Smooth muscle cell (in vitro differentiated cells): Measurements from ENCODE around the gene MYZAP. TPM values are rescaled to one million over a fixed set of nuclear protein-coding genes. Genes with fewer than 3 reads are reported as not detected.

Source experiments
- DNase-seq: peaks from one replicate; lab custom pipeline; 2025; ENCODE audit not compliant: unreplicated experiment; lab: John Stamatoyannopoulos, UW
- H2AFZ ChIP-seq: fragments of 200-600 bp; sonication (generic); 2 replicates; pipeline ENCODE4 v1.6.0; 2016; ENCODE audit warnings: antibody characterized with exemption, low read depth, mild to moderate bottlenecking
- H3F3A ChIP-seq: fragments of 200-600 bp; sonication (generic); 2 replicates; pipeline ENCODE4 v1.6.0; 2017; ENCODE audit warnings: antibody characterized with exemption, low read depth
- H3K27ac ChIP-seq: fragments of 200-600 bp; sonication (generic); 2 replicates; pipeline ENCODE4 v1.5.1; 2016; ENCODE audit warnings: low read depth, mild to moderate bottlenecking
- H3K27me3 ChIP-seq: fragments of 200-600 bp; sonication (generic); 2 replicates; pipeline ENCODE4 v1.6.1; 2016; ENCODE audit warnings: low read depth, mild to moderate bottlenecking
- H3K36me3 ChIP-seq: fragments of 200-600 bp; sonication (generic); 2 replicates; pipeline ENCODE4 v1.5.1; 2016; ENCODE audit warnings: low read depth
- H3K4me1 ChIP-seq: fragments of 200-600 bp; sonication (generic); 2 replicates; pipeline ENCODE4 v1.5.1; 2016; ENCODE audit warnings: low read depth
- H3K4me2 ChIP-seq: fragments of 200-600 bp; sonication (generic); 2 replicates; pipeline ENCODE4 v1.6.0; 2016; ENCODE audit warnings: mild to moderate bottlenecking
- H3K4me3 ChIP-seq: fragments of 200-600 bp; sonication (generic); 2 replicates; pipeline ENCODE4 v1.5.1; 2016; ENCODE audit warnings: mild to moderate bottlenecking
- H3K79me2 ChIP-seq: fragments of 200-600 bp; sonication (generic); 2 replicates; pipeline ENCODE4 v1.6.0; 2016; ENCODE audit warnings: low read depth, mild to moderate bottlenecking
- H3K9ac ChIP-seq: fragments of 200-600 bp; sonication (generic); 2 replicates; pipeline ENCODE4 v1.6.0; 2016; ENCODE audit warnings: low read depth
- H3K9me3 ChIP-seq: fragments of 200-600 bp; sonication (generic); replicated peaks from 2 replicates; pipeline ENCODE4 v1.5.1; 2016; ENCODE audit warnings: low read depth
- H4K20me1 ChIP-seq: fragments of 200-600 bp; sonication (generic); 2 replicates; pipeline ENCODE4 v1.6.0; 2016; ENCODE audit warnings: low read depth
- WGBS: methylation state at CpG from one replicate; pipeline ENCODE4 v1.1.7; 2016; ENCODE audit warnings: low lambda C conversion rate; 5-methylcytosine and 5-hydroxymethylcytosine counted together
- polyA plus RNA-seq: library from polyadenylated mRNA; unstranded; fragments of >200 nt; fragmentation: Nextera tagmentation; extraction: Ambion mirVana; gene quantifications from 2 replicates; pipeline ENCODE4 v1.2.1, GENCODE V29; 2016
- total RNA-seq: library from RNA; depleted of rRNA; stranded (reverse); fragments of >200 nt; gene quantifications from 2 replicates; pipeline ENCODE4 v1.2.3, GENCODE V29; 2014
- TF ChIP-seq, protein P1 (sequence below): fragments of 200-600 bp; sonication (generic); IDR thresholded peaks from 2 replicates; pipeline ENCODE4 v1.5.1; 2017; ENCODE audit warnings: borderline replicate concordance, mild to moderate bottlenecking, antibody characterized with exemption; ENCODE audit not compliant: insufficient read depth, poor library complexity, severe bottlenecking

MYZAP gene
- total and polyA plus RNA-seq, 2 experiments from 2014 or later = 0.09 to 0.65 TPM

- Histone ChIP-seq H3K79me2 (no peaks in the 10 kb centered on the region), H2AFZ (no peak overlapping the region), H3K36me3 (no peaks in the 10 kb centered on the region), H3F3A (no peaks in the 10 kb centered on the region), H3K27ac (no peak overlapping the region), H3K27me3 (no peaks in the 10 kb centered on the region), H3K9ac (no peak overlapping the region), H3K9me3 (no peaks in the 10 kb centered on the region), H3K4me1 (peaks cover 5% of the 10 kb centered on the region), H3K4me2 (no peak overlapping the region), H4K20me1 (no peaks in the 10 kb centered on the region), H3K4me3 (no peak overlapping the region)
- 33% methylated on average over 1 of the region's 1 CpG for WGBS
- DNase-seq = no peak
- TF ChIP-seq, protein P1, sequence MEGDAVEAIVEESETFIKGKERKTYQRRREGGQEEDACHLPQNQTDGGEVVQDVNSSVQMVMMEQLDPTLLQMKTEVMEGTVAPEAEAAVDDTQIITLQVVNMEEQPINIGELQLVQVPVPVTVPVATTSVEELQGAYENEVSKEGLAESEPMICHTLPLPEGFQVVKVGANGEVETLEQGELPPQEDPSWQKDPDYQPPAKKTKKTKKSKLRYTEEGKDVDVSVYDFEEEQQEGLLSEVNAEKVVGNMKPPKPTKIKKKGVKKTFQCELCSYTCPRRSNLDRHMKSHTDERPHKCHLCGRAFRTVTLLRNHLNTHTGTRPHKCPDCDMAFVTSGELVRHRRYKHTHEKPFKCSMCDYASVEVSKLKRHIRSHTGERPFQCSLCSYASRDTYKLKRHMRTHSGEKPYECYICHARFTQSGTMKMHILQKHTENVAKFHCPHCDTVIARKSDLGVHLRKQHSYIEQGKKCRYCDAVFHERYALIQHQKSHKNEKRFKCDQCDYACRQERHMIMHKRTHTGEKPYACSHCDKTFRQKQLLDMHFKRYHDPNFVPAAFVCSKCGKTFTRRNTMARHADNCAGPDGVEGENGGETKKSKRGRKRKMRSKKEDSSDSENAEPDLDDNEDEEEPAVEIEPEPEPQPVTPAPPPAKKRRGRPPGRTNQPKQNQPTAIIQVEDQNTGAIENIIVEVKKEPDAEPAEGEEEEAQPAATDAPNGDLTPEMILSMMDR = no peak
Observed at GRCh38 chr15:57691082-57691481, 99.4 kb downstream of the MYZAP start.

DNA sequence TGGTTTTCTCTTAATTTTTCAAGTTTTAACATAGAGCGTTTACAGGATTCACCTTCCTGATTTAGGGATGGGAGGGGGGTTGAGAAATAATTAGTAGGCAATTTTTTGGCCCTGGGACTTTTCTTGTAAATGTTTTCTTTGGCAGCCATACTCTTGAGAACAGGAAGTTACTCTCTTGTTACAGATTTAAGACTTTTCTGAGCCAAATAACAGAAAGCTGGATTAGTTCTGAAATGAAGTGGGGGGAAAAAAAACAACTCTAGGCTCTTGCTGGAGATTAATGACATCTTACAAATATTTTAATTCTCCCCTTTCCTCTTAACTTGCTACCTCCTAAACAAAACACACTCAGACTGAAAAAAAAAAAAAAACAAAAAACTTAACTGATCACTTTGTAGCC, 101.0 kb downstream of the MYZAP start:
- Histone ChIP-seq H3K36me3 (no peaks in the 10 kb centered on the region), H4K20me1 (no peaks in the 10 kb centered on the region), H2AFZ (no peak overlapping the region), H3K27ac (no peak overlapping the region), H3K79me2 (no peaks in the 10 kb centered on the region), H3K4me3 (no peak overlapping the region), H3F3A (no peaks in the 10 kb centered on the region), H3K27me3 (no peaks in the 10 kb centered on the region), H3K4me2 (no peak overlapping the region), H3K9ac (no peak overlapping the region), H3K9me3 (no peaks in the 10 kb centered on the region), H3K4me1 (no peaks in the 10 kb centered on the region)
- TF ChIP-seq, protein P1 = no peak
- WGBS = 92% methylated on average over 1 of the region's 1 CpG
- DNase-seq = no peak

DNA sequence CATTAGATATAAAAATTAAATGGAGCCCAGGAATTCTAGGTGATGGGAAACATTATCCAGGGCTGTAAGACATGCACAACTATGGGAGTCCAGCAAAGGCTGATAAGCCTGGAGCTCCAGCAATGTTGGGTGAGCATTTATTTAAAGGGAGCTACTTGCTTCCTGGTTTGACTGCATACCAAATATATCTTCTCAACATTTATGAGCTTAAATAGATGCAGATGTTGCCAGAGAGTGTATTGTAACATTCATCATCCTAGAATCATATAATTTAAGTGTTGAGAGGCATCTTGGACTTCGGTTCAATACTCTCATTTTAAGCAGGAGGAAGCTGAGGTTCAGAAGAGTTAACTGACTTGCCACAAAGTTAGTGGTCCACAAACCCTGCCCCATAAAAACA, 102.6 kb downstream of the MYZAP start:
- TF ChIP-seq, protein P1 = no peak
- DNase-seq = no peak
- H3K4me1 ChIP-seq = no peaks in the 10 kb centered on the region
- 30% methylated on average over 1 of the region's 1 CpG for WGBS
- H3F3A ChIP-seq = no peaks in the 10 kb centered on the region
- no peak overlapping the region for H3K9ac ChIP-seq
- H3K9me3 ChIP-seq = no peaks in the 10 kb centered on the region
- peak overlapping the region; percentile 0 for H2AFZ ChIP-seq
- no peaks in the 10 kb centered on the region for H3K36me3 ChIP-seq
- H3K4me2 ChIP-seq = no peak overlapping the region
- no peak overlapping the region for H3K4me3 ChIP-seq
- no peak overlapping the region for H3K27ac ChIP-seq
- no peaks in the 10 kb centered on the region for H4K20me1 ChIP-seq
- no peaks in the 10 kb centered on the region for H3K79me2 ChIP-seq
- no peaks in the 10 kb centered on the region for H3K27me3 ChIP-seq

DNA sequence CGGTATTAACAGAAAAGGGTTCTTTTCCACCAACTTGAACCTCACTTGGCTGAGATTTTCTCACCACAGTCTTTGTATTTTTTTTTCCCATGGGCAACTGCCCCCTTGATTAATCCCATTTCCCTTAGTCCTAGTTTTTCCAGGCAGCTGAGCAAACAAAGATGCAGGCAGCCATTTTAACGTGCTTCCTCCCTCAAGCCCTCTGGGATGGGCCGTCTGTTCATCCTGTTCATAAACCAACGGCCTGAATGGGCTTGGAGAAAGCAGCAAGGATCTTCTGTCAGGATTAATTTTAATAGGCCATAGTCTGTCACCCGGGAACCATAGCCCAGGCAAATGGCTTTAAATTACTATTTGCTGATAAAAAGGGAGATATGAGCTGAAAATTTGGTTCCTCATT, 104.4 kb downstream of the MYZAP start:
- TF ChIP-seq, protein P1 = no peak
- 39% methylated on average over 5 of the region's 5 CpGs for WGBS
- no peak for DNase-seq
- Histone ChIP-seq H4K20me1 (no peaks in the 10 kb centered on the region), H3K4me3 (no peak overlapping the region), H3K9ac (no peak overlapping the region), H3K27me3 (no peaks in the 10 kb centered on the region), H3K36me3 (no peaks in the 10 kb centered on the region), H3K27ac (no peak overlapping the region), H2AFZ (peak overlapping the region; percentile 77), H3F3A (no peaks in the 10 kb centered on the region), H3K4me2 (no peak overlapping the region), H3K79me2 (no peaks in the 10 kb centered on the region), H3K9me3 (no peaks in the 10 kb centered on the region), H3K4me1 (no peaks in the 10 kb centered on the region)
